Body of pancreas (tissue), 4 donors: ENCODE data around the gene DDHD1. TPM values are rescaled to one million over a fixed set of nuclear protein-coding genes. Genes with fewer than 3 reads are reported as not detected.

ENCODE experiments used
- ATAC-seq: fragments of 150-250 bp; one replicate; pipeline ENCODE4 v1.9.1; 2016
- DNase-seq, 4 donors: peaks; one replicate each; pipeline ENCODE4 v3.0.0-alpha.2; 2019
- H3K27ac ChIP-seq, 4 donors: fragments of 200-600 bp; sonication (generic); 1 replicate in 3 of 4; 2 replicates in 1 of 4; pipeline versions ENCODE4 v1.5.1 to v1.6.1; 2016 to 2019; ENCODE audit warnings: mild to moderate bottlenecking in 1 of 4, mixed read lengths in 1 of 4, moderate library complexity in 1 of 4
- H3K27me3 ChIP-seq, 2 donors: fragments of 200-600 bp; sonication (generic); one replicate each; pipeline ENCODE4 v1.6.0; 2016; ENCODE audit warnings: mild to moderate bottlenecking in 1 of 2
- H3K36me3 ChIP-seq, 2 donors: fragments of 200-600 bp; sonication (generic); replicated peaks in 1 of 2; 2 replicates each; pipeline ENCODE4 v1.5.1; 2016; ENCODE audit warnings: low read depth in 2 of 2; ENCODE audit not compliant: insufficient read depth in 1 of 2
- H3K4me1 ChIP-seq: fragments of 200-600 bp; sonication (generic); one replicate; pipeline ENCODE4 v1.6.0; 2016
- H3K4me3 ChIP-seq, 2 donors: fragments of 200-600 bp; sonication (generic); 1 replicate in 1 of 2; 2 replicates in 1 of 2; pipeline ENCODE4 v1.5.1; 2016 to 2019
- H3K9me3 ChIP-seq, 3 donors: fragments of 200-600 bp; sonication (generic); 1 replicate in 2 of 3; 2 replicates in 1 of 3; pipeline ENCODE4 v1.5.1; 2016
- POLR2A ChIP-seq, 3 donors: fragments of 450-650 bp; IDR thresholded peaks; one replicate each; pipeline ENCODE4 v1.6.1; 2016; ENCODE audit warnings: antibody characterized with exemption in 3 of 3, mild to moderate bottlenecking in 2 of 3
- WGBS, 2 donors: methylation state at CpG; one replicate each; pipeline ENCODE4 v1.1.5; 2017; 5-methylcytosine and 5-hydroxymethylcytosine counted together
- intact Hi-C: fragments of 100-400 bp; cut with DNase I; formaldehyde crosslinking; loops from one replicate; pipeline ENCODE4 v1.15.1; 2023
- total RNA-seq, 2 donors: library from RNA; depleted of rRNA; stranded (reverse); fragments of >200 nt; gene quantifications; one replicate each; pipeline ENCODE4 v1.1.0, GENCODE V29; 2016
- TF ChIP-seq, protein P1 (sequence below), 7 experiments: fragments of 450-650 bp in 4 of 7; fragments of 200-600 bp in 3 of 7; sonication (generic) in 3 of 7; IDR thresholded peaks; one replicate each; pipeline ENCODE4 v1.5.1; 2016 to 2019; ENCODE audit warnings: antibody characterized with exemption in 7 of 7

Gene DDHD1
- total RNA-seq, 2 donors from 2014 or later = 7.6 to 22.6 TPM

- DNase-seq = no peak
- Histone ChIP-seq H3K9me3 (no peaks in the 10 kb centered on the region), H3K4me3 (no peak overlapping the region), H3K4me1 (peaks cover 12% of the 10 kb centered on the region), H3K27ac (no peak overlapping the region), H3K36me3 (no peaks in the 10 kb centered on the region), H3K27me3 (no peaks in the 10 kb centered on the region)
- no peak for ATAC-seq
- intact Hi-C loops = no loop called here
- whole genome bisulfite sequencing, 2 donors = 91 to 96% methylated on average over 1 of the region's 1 CpG
- TF ChIP-seq, protein P1, sequence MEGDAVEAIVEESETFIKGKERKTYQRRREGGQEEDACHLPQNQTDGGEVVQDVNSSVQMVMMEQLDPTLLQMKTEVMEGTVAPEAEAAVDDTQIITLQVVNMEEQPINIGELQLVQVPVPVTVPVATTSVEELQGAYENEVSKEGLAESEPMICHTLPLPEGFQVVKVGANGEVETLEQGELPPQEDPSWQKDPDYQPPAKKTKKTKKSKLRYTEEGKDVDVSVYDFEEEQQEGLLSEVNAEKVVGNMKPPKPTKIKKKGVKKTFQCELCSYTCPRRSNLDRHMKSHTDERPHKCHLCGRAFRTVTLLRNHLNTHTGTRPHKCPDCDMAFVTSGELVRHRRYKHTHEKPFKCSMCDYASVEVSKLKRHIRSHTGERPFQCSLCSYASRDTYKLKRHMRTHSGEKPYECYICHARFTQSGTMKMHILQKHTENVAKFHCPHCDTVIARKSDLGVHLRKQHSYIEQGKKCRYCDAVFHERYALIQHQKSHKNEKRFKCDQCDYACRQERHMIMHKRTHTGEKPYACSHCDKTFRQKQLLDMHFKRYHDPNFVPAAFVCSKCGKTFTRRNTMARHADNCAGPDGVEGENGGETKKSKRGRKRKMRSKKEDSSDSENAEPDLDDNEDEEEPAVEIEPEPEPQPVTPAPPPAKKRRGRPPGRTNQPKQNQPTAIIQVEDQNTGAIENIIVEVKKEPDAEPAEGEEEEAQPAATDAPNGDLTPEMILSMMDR (IDR thresholded peaks at IDR 0.05) = no peak
- TF ChIP-seq POLR2A (IDR thresholded peaks at IDR 0.05) = no peak
These were observed 116.1 kb downstream of the DDHD1 start for GRCh38 chr14:53037016-53037415.

DNA sequence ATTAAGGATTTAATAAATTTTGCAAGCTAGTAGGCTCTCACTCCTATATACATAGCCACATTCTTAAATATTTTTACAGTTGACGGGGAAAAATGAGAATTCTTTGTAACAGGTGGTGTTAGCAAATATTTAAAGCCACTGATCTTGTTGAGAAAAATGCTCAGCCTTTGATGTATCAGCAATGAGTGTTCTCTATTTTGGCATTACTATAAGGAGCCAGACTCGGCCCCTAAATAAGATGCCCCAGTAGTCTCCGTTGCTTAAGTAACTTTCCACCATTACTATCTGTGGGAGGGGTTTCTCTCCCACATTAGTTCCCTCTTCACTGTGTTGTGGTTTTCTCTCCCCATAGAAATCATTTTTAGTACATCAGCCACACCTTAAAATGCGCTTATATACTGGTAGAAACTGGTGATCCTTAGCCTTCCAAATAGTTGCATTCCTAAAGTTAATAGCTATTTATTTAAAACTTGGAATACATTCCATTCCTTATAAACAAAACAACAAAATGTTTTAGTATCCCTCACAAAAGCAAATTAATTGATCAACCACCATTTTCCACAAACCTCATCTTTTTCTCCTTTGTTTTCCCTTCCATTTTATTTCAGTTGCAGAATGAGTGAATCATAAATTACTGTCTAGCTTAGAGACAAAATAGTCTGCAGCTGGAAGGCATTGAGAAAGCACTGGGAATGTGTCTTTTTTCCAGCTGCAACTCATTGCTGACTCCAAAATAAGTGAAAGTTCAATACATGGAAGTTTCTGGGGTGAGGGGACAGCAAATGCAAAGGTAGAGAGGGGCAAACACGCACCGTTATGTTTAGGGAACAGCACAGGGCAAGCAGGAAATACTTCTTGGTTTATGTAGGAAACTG is 117.5 kb downstream of the DDHD1 start:
- Histone ChIP-seq H3K36me3 (no peaks in the 10 kb centered on the region), H3K27ac (no peak overlapping the region), H3K27me3 (no peaks in the 10 kb centered on the region), H3K4me3 (no peak overlapping the region), H3K4me1 (peaks cover 16% of the 10 kb centered on the region), H3K9me3 (no peaks in the 10 kb centered on the region)
- DNase-seq (no peak), ATAC-seq (no peak)
- WGBS, 2 donors = 90 to 93% methylated on average over 6 of the region's 6 CpGs
- intact Hi-C loops = no loop called here
- TF ChIP-seq, protein P1 (IDR thresholded peaks at IDR 0.05) = no peak
- no peak for TF ChIP-seq POLR2A (IDR thresholded peaks at IDR 0.05)

- TF ChIP-seq POLR2A (IDR thresholded peaks at IDR 0.05) = no peak
- TF ChIP-seq, protein P1 (IDR thresholded peaks at IDR 0.05) = no peak
- intact Hi-C loops = no loop called here
- H3K27ac ChIP-seq = no peak overlapping the region
- DNase-seq = no peak
- peaks cover 16% of the 10 kb centered on the region for H3K4me1 ChIP-seq
- ATAC-seq = no peak
- no peaks in the 10 kb centered on the region for H3K9me3 ChIP-seq
- H3K4me3 ChIP-seq = no peak overlapping the region
- no peaks in the 10 kb centered on the region for H3K36me3 ChIP-seq
- no peaks in the 10 kb centered on the region for H3K27me3 ChIP-seq
- 97 to 98% methylated on average over 3 of the region's 3 CpGs for WGBS, 2 donors
These were observed 118.4 kb downstream of the DDHD1 start for GRCh38 chr14:53034688-53035230.

DNA sequence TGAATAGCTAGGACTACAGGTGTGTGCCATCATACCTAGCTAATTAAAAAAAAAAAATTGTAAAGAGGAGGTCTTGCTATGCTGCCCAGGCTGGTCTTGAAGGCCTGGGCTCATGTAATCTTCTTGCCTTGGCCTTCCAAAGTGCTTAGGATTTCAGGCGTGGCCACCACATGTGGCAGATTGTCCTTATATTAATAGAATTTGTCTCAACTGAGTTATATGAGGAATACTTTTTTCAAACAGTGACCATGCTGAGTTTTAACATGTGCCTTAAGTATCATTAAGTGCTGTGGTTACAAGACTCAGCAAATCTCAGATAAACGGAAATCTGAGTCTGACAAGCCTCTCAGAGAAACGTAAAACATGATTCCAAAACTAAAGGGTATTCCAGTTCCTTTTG is 119.1 kb downstream of the DDHD1 start:
- DNase-seq (no peak), ATAC-seq (no peak)
- 83 to 84% methylated on average over 3 of the region's 3 CpGs for WGBS, 2 donors
- TF ChIP-seq, protein P1 (IDR thresholded peaks at IDR 0.05) = no peak
- TF ChIP-seq POLR2A (IDR thresholded peaks at IDR 0.05) = no peak
- Histone ChIP-seq H3K36me3 (no peaks in the 10 kb centered on the region), H3K9me3 (no peaks in the 10 kb centered on the region), H3K27me3 (no peaks in the 10 kb centered on the region), H3K4me3 (no peak overlapping the region), H3K4me1 (peaks cover 16% of the 10 kb centered on the region), H3K27ac (no peak overlapping the region)
- intact Hi-C loops = no loop called here
